Neutrophil (primary cell): Measurements from ENCODE around the gene PGC.
A peak's percentile ranks its signal among the peaks of the same experiment; 100 is the strongest.

Source experiments
- H3K27ac ChIP-seq: fragments of 200-600 bp; sonication (generic); 2 replicates; pipeline ENCODE4 v1.5.1; 2016; ENCODE audit warnings: mild to moderate bottlenecking, moderate library complexity
- H3K27me3 ChIP-seq: fragments of 200-600 bp; sonication (generic); 2 replicates; pipeline ENCODE4 v1.6.0; 2016; ENCODE audit warnings: mild to moderate bottlenecking
- H3K36me3 ChIP-seq: fragments of 200-600 bp; sonication (generic); 2 replicates; pipeline ENCODE4 v1.5.1; 2017
- H3K4me1 ChIP-seq, 2 experiments: fragments of 200-600 bp in 1 of 2; sonication (generic) in 1 of 2; 1 replicate in 1 of 2; 2 replicates in 1 of 2; pipeline versions ENCODE4 v1.5.1 to v1.6.1; 2013 to 2016; ENCODE audit warnings: low read depth in 1 of 2, low read length in 1 of 2, mild to moderate bottlenecking in 1 of 2, moderate library complexity in 1 of 2; ENCODE audit not compliant: control insufficient read depth in 1 of 2, insufficient read depth in 1 of 2
- H3K4me3 ChIP-seq, 2 experiments: fragments of 200-600 bp in 1 of 2; sonication (generic) in 1 of 2; 1 replicate in 1 of 2; 2 replicates in 1 of 2; pipeline ENCODE4 v1.5.1; 2013 to 2016; ENCODE audit warnings: low read depth in 1 of 2, low read length in 1 of 2, mild to moderate bottlenecking in 1 of 2, moderate library complexity in 1 of 2
- H3K9me3 ChIP-seq: fragments of 200-600 bp; sonication (generic); 2 replicates; pipeline ENCODE4 v1.5.1; 2016
- CTCF ChIP-seq: fragments of 200-600 bp; sonication (generic); IDR thresholded peaks from 2 replicates; pipeline ENCODE4 v1.5.1; 2016; ENCODE audit warnings: antibody characterized with exemption

Gene PGC

GRCh38 chr6:41722969-41723529 is 24.1 kb downstream of the PGC start:
- Histone ChIP-seq H3K36me3 (peaks cover 8% of the 10 kb centered on the region), H3K4me3 (peak overlapping the region; percentile 67 to 77), H3K27ac (peak overlapping the region; percentile 99), H3K9me3 (no peaks in the 10 kb centered on the region), H3K27me3 (no peaks in the 10 kb centered on the region), H3K4me1 (peaks cover 80 to 90% of the 10 kb centered on the region in 2 experiments)
- no peak for TF ChIP-seq CTCF

GRCh38 chr6:41721414-41721813 is 25.8 kb downstream of the PGC start:
- no peak for TF ChIP-seq CTCF
- peak overlapping the region; percentile 67 to 77 for H3K4me3 ChIP-seq
- H3K27me3 ChIP-seq = no peaks in the 10 kb centered on the region
- H3K9me3 ChIP-seq = no peaks in the 10 kb centered on the region
- peak overlapping the region; percentile 99 for H3K27ac ChIP-seq
- peaks cover 73 to 83% of the 10 kb centered on the region in 2 experiments for H3K4me1 ChIP-seq
- peaks cover 14% of the 10 kb centered on the region for H3K36me3 ChIP-seq

- TF ChIP-seq CTCF = no peak
- Histone ChIP-seq H3K27me3 (no peaks in the 10 kb centered on the region), H3K27ac (peak overlapping the region; percentile 99), H3K4me1 (peaks cover 66 to 77% of the 10 kb centered on the region in 2 experiments), H3K36me3 (peaks cover 14% of the 10 kb centered on the region), H3K9me3 (no peaks in the 10 kb centered on the region), H3K4me3 (no peak overlapping the region)
These were observed 26.4 kb downstream of the PGC start for GRCh38 chr6:41720783-41721182.

- no peak for TF ChIP-seq CTCF
- Histone ChIP-seq H3K27me3 (no peaks in the 10 kb centered on the region), H3K4me3 (no peak overlapping the region), H3K27ac (peak overlapping the region; percentile 17), H3K36me3 (peaks cover 14% of the 10 kb centered on the region), H3K4me1 (peaks cover 61 to 71% of the 10 kb centered on the region in 2 experiments), H3K9me3 (no peaks in the 10 kb centered on the region)
These were observed 27.0 kb downstream of the PGC start for GRCh38 chr6:41720262-41720620.

GRCh38 chr6:41719436-41720261 is 27.5 kb downstream of the PGC start:
- no peaks in the 10 kb centered on the region for H3K27me3 ChIP-seq
- H3K27ac ChIP-seq = peak overlapping the region; percentile 17
- no peak overlapping the region for H3K4me3 ChIP-seq
- TF ChIP-seq CTCF = no peak
- no peaks in the 10 kb centered on the region for H3K9me3 ChIP-seq
- peaks cover 55 to 65% of the 10 kb centered on the region in 2 experiments for H3K4me1 ChIP-seq
- H3K36me3 ChIP-seq = peaks cover 20% of the 10 kb centered on the region
